Bronchus fibroblast of lung (primary cell): ENCODE results near the gene ZNF443. TPM values are rescaled to one million over a fixed set of nuclear protein-coding genes. Genes with fewer than 3 reads are reported as not detected.

Experiments used
- total RNA-seq: library from RNA; depleted of rRNA; stranded (reverse); fragments of >200 nt; gene quantifications from 2 replicates; pipeline ENCODE4 v1.2.3, GENCODE V29; 2015

Gene ZNF443
- 0.89 and 1.0 TPM in 2 replicates for total RNA-seq

DNA sequence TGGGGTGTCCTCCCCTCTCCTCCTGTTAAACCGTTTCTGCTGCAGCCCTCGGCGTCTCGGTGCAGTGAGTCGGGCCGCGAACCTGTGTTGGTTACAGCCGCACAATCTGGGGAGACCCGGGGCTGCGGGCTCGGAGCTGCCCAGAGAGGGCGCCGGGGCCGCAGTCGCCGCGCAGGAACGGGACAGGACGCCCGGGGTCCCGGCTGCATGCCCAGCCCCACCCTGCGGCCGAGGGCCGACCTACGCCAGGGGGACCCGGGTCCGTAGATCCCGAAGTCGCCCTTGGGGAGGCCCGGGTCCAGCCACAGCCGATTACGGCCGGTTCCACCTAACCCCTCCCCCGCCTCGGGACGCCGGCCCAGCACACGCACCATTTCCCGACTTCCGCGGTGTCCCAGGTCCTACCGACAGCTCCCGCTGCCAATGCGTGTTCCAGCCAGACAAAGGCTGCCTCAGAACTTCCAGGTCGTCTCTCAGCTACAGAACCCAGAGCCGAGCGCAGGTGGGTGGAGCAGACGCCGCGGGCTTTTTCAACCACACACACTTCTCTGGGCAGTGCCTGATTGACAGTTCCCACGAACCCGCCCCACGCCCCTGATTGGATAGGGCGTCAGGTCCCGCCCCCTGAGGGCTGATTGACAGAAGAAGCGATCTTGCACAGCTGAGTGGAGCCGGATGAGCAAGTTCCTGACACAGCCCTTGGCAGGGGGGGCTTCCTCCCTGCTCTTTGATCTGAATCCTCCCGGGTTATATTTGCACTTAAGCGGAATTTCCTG, at the start of gene ZNF443:
Gene ZNF443 (minus strand): TSS at position 481 of the 776 bp plus-strand sequence. CDS start 107 bp downstream, at position 374.

GRCh38 chr19:12484371-12485051, 43.7 kb upstream of the ZNF443 start, which contains the start of gene ZNF709:
TSS of gene ZNF709 (minus strand) at chr19:12484816. CDS start at chr19:12484657, 159 bp downstream.

GRCh38 chr19:12400633-12401502, 40.0 kb downstream of the ZNF443 start, which contains the start of gene ZNF799:
TSS of gene ZNF799 (minus strand) at chr19:12401271. CDS start at chr19:12401070, 201 bp downstream.

Other genes with a start within 250 kb of the ZNF443 start
- 2.4 and 3.1 TPM in 2 replicates for gene ZNF44, start 146.1 kb downstream of the ZNF443 start, total RNA-seq
- 1.5 and 2.4 TPM in 2 replicates for gene ZNF563, start 107.4 kb downstream of the ZNF443 start, total RNA-seq
- 1.0 and 1.8 TPM in 2 replicates for gene ZNF442, start 75.3 kb downstream of the ZNF443 start, total RNA-seq
- 1.0 and 1.3 TPM in 2 replicates for gene ZNF799, start 39.8 kb downstream of the ZNF443 start, total RNA-seq
- gene ZNF709, start 43.8 kb upstream of the ZNF443 start, total RNA-seq, result 1.2 and 1.8 TPM in 2 replicates
- 3.7 and 4.0 TPM in 2 replicates for gene ZNF564, start 110.5 kb upstream of the ZNF443 start, total RNA-seq
- gene ZNF490, start 169.8 kb upstream of the ZNF443 start, total RNA-seq, result 5.6 and 5.7 TPM in 2 replicates
- 5.5 and 5.8 TPM in 2 replicates for gene ZNF791, start 169.9 kb upstream of the ZNF443 start, total RNA-seq
- gene MAN2B1, start 225.7 kb upstream of the ZNF443 start, total RNA-seq, result 38.1 and 48.3 TPM in 2 replicates
- 11.9 and 12.5 TPM in 2 replicates for gene WDR83, start 225.8 kb upstream of the ZNF443 start, total RNA-seq
- 86.8 and 95.9 TPM in 2 replicates for gene DHPS, start 240.9 kb upstream of the ZNF443 start, total RNA-seq
- gene GNG14, start 247.0 kb upstream of the ZNF443 start, total RNA-seq, result not detected in 2 replicates